Measurements from ENCODE around the gene PDIA5.

The PDIA5 gene

GRCh38 chr3:123102249-123102648 is 35.4 kb downstream of the PDIA5 start:
- H3K4me3 ChIP-seq (ENCODE audit: low read depth, low read length): no peak overlapping the region
- H3K27ac ChIP-seq: peak overlapping the region; percentile 59
- no peak for TF ChIP-seq CTCF (IDR thresholded peaks at IDR 0.05; ENCODE audit: low read depth, low read length)
- no peaks in the 10 kb centered on the region for H3K27me3 ChIP-seq (ENCODE audit: insufficient read depth, low read depth, severe bottlenecking)
- H3K9me3 ChIP-seq (ENCODE audit: severe bottlenecking): no peaks in the 10 kb centered on the region
- peaks cover 85% of the 10 kb centered on the region for H3K36me3 ChIP-seq
- no peak for DNase-seq

GRCh38 chr3:123102826-123103225 is 36.0 kb downstream of the PDIA5 start:
- H3K36me3 ChIP-seq: peaks cover 86% of the 10 kb centered on the region
- no peaks in the 10 kb centered on the region for H3K9me3 ChIP-seq (ENCODE audit: severe bottlenecking)
- no peak overlapping the region for H3K4me3 ChIP-seq (ENCODE audit: low read depth, low read length)
- no peak for DNase-seq
- H3K27ac ChIP-seq: peak overlapping the region; percentile 59
- TF ChIP-seq CTCF (IDR thresholded peaks at IDR 0.05; ENCODE audit: low read depth, low read length): no peak
- no peaks in the 10 kb centered on the region for H3K27me3 ChIP-seq (ENCODE audit: insufficient read depth, low read depth, severe bottlenecking)

- DNase-seq: no peak
- peak overlapping the region; percentile 59 for H3K27ac ChIP-seq
- H3K36me3 ChIP-seq: peaks cover 84% of the 10 kb centered on the region
- no peak for TF ChIP-seq CTCF (IDR thresholded peaks at IDR 0.05; ENCODE audit: low read depth, low read length)
- no peak overlapping the region for H3K4me3 ChIP-seq (ENCODE audit: low read depth, low read length)
- H3K27me3 ChIP-seq (ENCODE audit: insufficient read depth, low read depth, severe bottlenecking): no peaks in the 10 kb centered on the region
- no peaks in the 10 kb centered on the region for H3K9me3 ChIP-seq (ENCODE audit: severe bottlenecking)
These were observed 37.7 kb downstream of the PDIA5 start for GRCh38 chr3:123104550-123104949.

- no peaks in the 10 kb centered on the region for H3K27me3 ChIP-seq (ENCODE audit: insufficient read depth, low read depth, severe bottlenecking)
- TF ChIP-seq CTCF (IDR thresholded peaks at IDR 0.05; ENCODE audit: low read depth, low read length): no peak
- no peak overlapping the region for H3K4me3 ChIP-seq (ENCODE audit: low read depth, low read length)
- H3K36me3 ChIP-seq: peaks cover 76% of the 10 kb centered on the region
- H3K27ac ChIP-seq: peak overlapping the region; percentile 59
- no peaks in the 10 kb centered on the region for H3K9me3 ChIP-seq (ENCODE audit: severe bottlenecking)
- DNase-seq: peak; percentile 49
These were observed 38.7 kb downstream of the PDIA5 start for GRCh38 chr3:123105201-123106189.

- H3K9me3 ChIP-seq (ENCODE audit: severe bottlenecking): no peaks in the 10 kb centered on the region
- H3K27me3 ChIP-seq (ENCODE audit: insufficient read depth, low read depth, severe bottlenecking): no peaks in the 10 kb centered on the region
- H3K36me3 ChIP-seq: peaks cover 68% of the 10 kb centered on the region
- no peak for TF ChIP-seq CTCF (IDR thresholded peaks at IDR 0.05; ENCODE audit: low read depth, low read length)
- H3K4me3 ChIP-seq (ENCODE audit: low read depth, low read length): peak overlapping the region; percentile 44
- peak; percentile 94 for DNase-seq
- H3K27ac ChIP-seq: peak overlapping the region; percentile 100
These were observed 43.6 kb downstream of the PDIA5 start for GRCh38 chr3:123110282-123110975.

Data from WERI-Rb-1 (cell line).